CD4-positive, CD25-positive, alpha-beta regulatory T cell (primary cell): ENCODE measurements around the gene MEGF11. TPM values are rescaled to one million over a fixed set of nuclear protein-coding genes. Genes with fewer than 3 reads are reported as not detected.

Experiments
- ATAC-seq, 2 donors: fragments of 150-1000 bp; cut with Tn5 transposase; one replicate each; pipeline ENCODE4 v1.10.0; 2021; ENCODE audit warnings: low read depth in 2 of 2, moderate number of reproducible peaks in 2 of 2, moderate library complexity in 1 of 2
- DNase-seq, 3 donors: peaks; one replicate each; pipeline versions ENCODE4 v3.0.0 to v3.0.0-alpha.2; 2012 to 2022; ENCODE audit warnings: mixed read lengths in 1 of 3
- H3K27ac ChIP-seq: one replicate; pipeline ENCODE4 v1.7.0; 2013; ENCODE audit warnings: mild to moderate bottlenecking, low read length; ENCODE audit not compliant: insufficient read depth, poor library complexity, severe bottlenecking
- H3K27me3 ChIP-seq: one replicate; pipeline ENCODE4 v1.7.0; 2013; ENCODE audit warnings: low read length; ENCODE audit not compliant: control insufficient read depth, insufficient read depth
- H3K36me3 ChIP-seq: one replicate; pipeline ENCODE4 v1.7.0; 2013; ENCODE audit warnings: mild to moderate bottlenecking, low read length, moderate library complexity; ENCODE audit not compliant: control insufficient read depth, insufficient read depth
- H3K4me1 ChIP-seq: 2 replicates; pipeline ENCODE4 v1.7.0; 2013; ENCODE audit warnings: mild to moderate bottlenecking, low read length; ENCODE audit not compliant: insufficient read depth, control insufficient read depth, poor library complexity, severe bottlenecking
- H3K4me3 ChIP-seq: one replicate; pipeline ENCODE4 v1.7.0; 2013; ENCODE audit warnings: low read depth, mild to moderate bottlenecking, low read length, moderate library complexity
- H3K9me3 ChIP-seq, 2 experiments: 1 replicate in 1 of 2; 2 replicates in 1 of 2; pipeline ENCODE4 v1.7.0; 2013; ENCODE audit warnings: low read length in 2 of 2, mild to moderate bottlenecking in 1 of 2, moderate library complexity in 1 of 2; ENCODE audit not compliant: control insufficient read depth in 2 of 2
- H3K27ac Mint-ChIP-seq, 3 donors: one replicate each; pipeline ENCODE4 v1.8.0; 2020 to 2022; ENCODE audit warnings: mild to moderate bottlenecking in 3 of 3, mixed read lengths in 3 of 3, moderate library complexity in 2 of 3
- H3K27me3 Mint-ChIP-seq: one replicate; pipeline ENCODE4 v1.8.0; 2022; ENCODE audit warnings: mild to moderate bottlenecking, mixed read lengths
- H3K36me3 Mint-ChIP-seq: one replicate; pipeline ENCODE4 v1.8.0; 2020; ENCODE audit warnings: mixed read lengths
- H3K4me1 Mint-ChIP-seq, 4 donors: one replicate each; pipeline ENCODE4 v1.8.0; 2020 to 2022; ENCODE audit warnings: mixed read lengths in 4 of 4, mild to moderate bottlenecking in 1 of 4
- H3K4me3 Mint-ChIP-seq, 4 donors: one replicate each; pipeline ENCODE4 v1.8.0; 2020 to 2022; ENCODE audit warnings: mild to moderate bottlenecking in 4 of 4, mixed read lengths in 4 of 4, moderate library complexity in 3 of 4
- H3K9me3 Mint-ChIP-seq, 7 donors: one replicate each; pipeline ENCODE4 v1.8.0; 2020 to 2022; ENCODE audit warnings: mixed read lengths in 7 of 7, mild to moderate bottlenecking in 3 of 7, moderate library complexity in 2 of 7
- polyA plus RNA-seq, 4 donors: library from polyadenylated mRNA; unstranded; fragments of 300-500 nt; fragmentation: Illumina TruSeq; gene quantifications; one replicate each; pipeline ENCODE4 v1.2.3, GENCODE V29; 2021
- total RNA-seq: library from RNA; stranded (reverse); gene quantifications from one replicate; pipeline ENCODE4 v1.2.3, GENCODE V29; 2022

MEGF11 gene
- total and polyA plus RNA-seq, 5 donors from 2014 or later, result 0.02 to 0.29 (median 0.21) TPM; not detected in 2

DNA sequence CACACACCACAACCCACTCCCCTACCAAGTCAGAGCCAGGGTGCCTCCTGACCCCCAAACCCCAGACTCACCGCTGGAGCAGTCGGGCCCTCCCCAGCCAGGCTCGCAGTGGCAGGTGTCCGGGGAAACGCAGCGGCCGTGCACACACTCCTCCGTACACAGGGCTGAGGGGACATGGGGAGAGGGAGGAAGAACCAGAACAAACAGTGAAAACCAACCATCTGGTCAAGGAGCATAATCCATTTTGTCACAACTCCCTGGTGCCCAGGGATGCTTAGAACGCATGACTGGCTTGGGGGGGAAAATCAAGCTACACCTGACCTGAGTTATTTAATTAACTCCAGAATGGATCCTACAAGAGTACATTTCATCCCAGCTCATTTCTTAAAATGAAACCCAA, 159.2 kb downstream of the MEGF11 start:
- H3K27me3 Mint-ChIP-seq, result peaks cover 24% of the 10 kb centered on the region
- Histone ChIP-seq H3K4me1 (no peaks in the 10 kb centered on the region), H3K27ac (no peak overlapping the region), H3K27me3 (peaks cover 3% of the 10 kb centered on the region), H3K4me3 (no peak overlapping the region), H3K9me3 (no peaks in the 10 kb centered on the region), H3K36me3 (no peaks in the 10 kb centered on the region)
- no peak overlapping the region for H3K4me3 Mint-ChIP-seq
- ATAC-seq (no peak), DNase-seq (no peak)
- H3K27ac Mint-ChIP-seq, result no peak overlapping the region
- peaks cover 0 to 1% (median 0%) of the 10 kb centered on the region in 7 donors for H3K9me3 Mint-ChIP-seq
- no peaks in the 10 kb centered on the region for H3K4me1 Mint-ChIP-seq
- no peaks in the 10 kb centered on the region for H3K36me3 Mint-ChIP-seq

DNA sequence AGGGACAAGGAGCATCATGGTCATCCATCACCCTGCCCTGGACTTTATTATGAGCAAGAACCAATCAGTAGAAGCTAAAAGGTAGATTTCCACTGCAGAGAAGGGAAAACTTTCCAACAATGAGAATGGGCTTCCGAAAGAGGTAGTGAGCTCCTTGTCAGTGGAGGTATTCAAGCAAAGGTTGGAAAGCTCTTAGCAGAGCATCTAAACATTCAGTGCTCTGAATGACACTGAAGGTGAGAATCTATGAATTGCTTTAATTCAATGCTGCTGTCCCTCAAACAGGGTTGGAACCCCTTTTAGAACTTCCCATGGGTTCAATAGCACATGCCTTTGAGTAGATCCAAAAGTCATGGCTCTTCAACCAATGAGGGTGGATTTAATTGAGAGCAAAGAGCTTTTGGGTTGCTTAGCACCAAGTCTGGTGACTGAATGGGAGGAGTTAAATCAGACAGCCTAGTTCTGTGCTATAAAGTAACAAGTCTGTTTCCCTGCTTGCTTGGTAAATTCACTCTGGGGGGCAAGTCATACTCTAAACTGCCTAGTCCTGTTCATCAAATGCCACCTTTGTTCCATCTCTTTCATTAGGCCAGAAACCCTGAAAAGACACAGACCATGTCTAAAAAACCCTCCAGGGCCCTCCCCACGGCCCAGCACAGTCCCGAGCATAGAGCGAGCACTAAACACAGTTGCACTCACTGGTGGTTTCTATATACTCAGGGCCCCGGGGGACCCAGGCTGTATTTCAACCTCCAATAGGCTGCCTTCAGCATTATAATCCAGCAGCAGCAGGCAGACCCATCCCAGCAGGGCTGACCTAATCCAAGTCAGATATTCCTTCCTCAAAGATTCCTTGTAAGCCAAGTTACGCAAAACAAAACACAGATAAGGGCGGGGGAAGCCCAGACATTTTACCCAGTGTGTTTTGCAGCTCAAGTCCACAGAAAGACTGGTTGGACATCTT, 161.2 kb downstream of the MEGF11 start:
- H3K9me3 Mint-ChIP-seq, result peaks cover 0 to 1% (median 0%) of the 10 kb centered on the region in 7 donors
- no peak overlapping the region for H3K4me3 ChIP-seq
- no peaks in the 10 kb centered on the region for H3K27me3 ChIP-seq
- no peaks in the 10 kb centered on the region for H3K4me1 Mint-ChIP-seq
- no peak overlapping the region for H3K27ac ChIP-seq
- no peaks in the 10 kb centered on the region for H3K36me3 Mint-ChIP-seq
- peaks cover 20% of the 10 kb centered on the region for H3K27me3 Mint-ChIP-seq
- no peak overlapping the region for H3K27ac Mint-ChIP-seq
- no peak overlapping the region for H3K4me3 Mint-ChIP-seq
- H3K9me3 ChIP-seq, result no peaks in the 10 kb centered on the region
- no peaks in the 10 kb centered on the region for H3K36me3 ChIP-seq
- ATAC-seq (no peak), DNase-seq (no peak)
- no peaks in the 10 kb centered on the region for H3K4me1 ChIP-seq

DNA sequence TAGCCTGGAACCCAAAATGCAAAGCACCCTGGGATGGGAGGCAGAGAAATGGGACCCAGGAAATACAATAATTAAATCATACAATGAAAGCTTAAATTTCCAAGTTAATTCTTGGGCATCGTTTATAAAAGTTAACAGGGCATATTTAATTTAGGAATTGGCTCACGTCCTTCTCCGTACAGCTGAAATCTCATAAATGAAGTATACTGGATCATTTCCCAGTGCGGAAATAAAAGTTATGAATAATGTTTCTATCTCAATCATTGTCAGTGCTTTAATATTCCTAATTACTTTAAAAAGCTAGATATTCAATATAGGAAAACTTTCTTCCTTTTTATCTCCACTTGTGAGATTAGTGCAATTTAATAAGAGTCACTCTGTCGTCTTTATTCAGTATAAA, 164.0 kb downstream of the MEGF11 start:
- ATAC-seq, result no peak

GRCh38 chr15:66089049-66089448, 164.5 kb downstream of the MEGF11 start:
- Mint-ChIP-seq H3K27ac (no peak overlapping the region), H3K4me3 (no peak overlapping the region), H3K27me3 (peaks cover 23% of the 10 kb centered on the region), H3K36me3 (no peaks in the 10 kb centered on the region), H3K4me1 (no peaks in the 10 kb centered on the region), H3K9me3 (peaks cover 0 to 7% (median 0%) of the 10 kb centered on the region in 7 donors)
- DNase-seq (no peak), ATAC-seq (no peak)
- H3K4me3 ChIP-seq, result no peak overlapping the region
- no peaks in the 10 kb centered on the region for H3K4me1 ChIP-seq
- H3K9me3 ChIP-seq, result no peaks in the 10 kb centered on the region
- H3K27me3 ChIP-seq, result peaks cover under 1% of the 10 kb centered on the region
- H3K36me3 ChIP-seq, result no peaks in the 10 kb centered on the region
- no peak overlapping the region for H3K27ac ChIP-seq

More for the DNA sequence above, 164.0 kb downstream of the MEGF11 start:
- DNase-seq, result no peak
- H3K27me3 ChIP-seq, result no peaks in the 10 kb centered on the region
- H3K4me1 ChIP-seq, result no peaks in the 10 kb centered on the region
- H3K9me3 ChIP-seq, result no peaks in the 10 kb centered on the region
- H3K27me3 Mint-ChIP-seq, result peaks cover 25% of the 10 kb centered on the region
- H3K4me3 ChIP-seq, result no peak overlapping the region
- no peak overlapping the region for H3K27ac Mint-ChIP-seq
- no peak overlapping the region for H3K4me3 Mint-ChIP-seq
- H3K27ac ChIP-seq, result no peak overlapping the region
- H3K4me1 Mint-ChIP-seq, result no peaks in the 10 kb centered on the region
- no peaks in the 10 kb centered on the region for H3K36me3 Mint-ChIP-seq
- H3K36me3 ChIP-seq, result no peaks in the 10 kb centered on the region
- H3K9me3 Mint-ChIP-seq, result peaks cover 0 to 3% (median 0%) of the 10 kb centered on the region in 7 donors

GRCh38 chr15:66085128-66085527, 168.4 kb downstream of the MEGF11 start:
- no peaks in the 10 kb centered on the region for H3K36me3 Mint-ChIP-seq
- H3K4me3 ChIP-seq, result no peak overlapping the region
- H3K36me3 ChIP-seq, result no peaks in the 10 kb centered on the region
- H3K27ac Mint-ChIP-seq, result no peak overlapping the region
- H3K9me3 Mint-ChIP-seq, result peaks cover 0 to 9% (median 0%) of the 10 kb centered on the region in 7 donors
- no peak overlapping the region for H3K27ac ChIP-seq
- H3K27me3 ChIP-seq, result peaks cover 4% of the 10 kb centered on the region
- ATAC-seq, result no peak
- H3K4me3 Mint-ChIP-seq, result no peak overlapping the region
- peak in 1 of 3 donors; percentile 17 for DNase-seq
- H3K27me3 Mint-ChIP-seq, result peaks cover 9% of the 10 kb centered on the region
- H3K4me1 ChIP-seq, result no peaks in the 10 kb centered on the region
- no peaks in the 10 kb centered on the region for H3K9me3 ChIP-seq
- no peaks in the 10 kb centered on the region for H3K4me1 Mint-ChIP-seq

DNA sequence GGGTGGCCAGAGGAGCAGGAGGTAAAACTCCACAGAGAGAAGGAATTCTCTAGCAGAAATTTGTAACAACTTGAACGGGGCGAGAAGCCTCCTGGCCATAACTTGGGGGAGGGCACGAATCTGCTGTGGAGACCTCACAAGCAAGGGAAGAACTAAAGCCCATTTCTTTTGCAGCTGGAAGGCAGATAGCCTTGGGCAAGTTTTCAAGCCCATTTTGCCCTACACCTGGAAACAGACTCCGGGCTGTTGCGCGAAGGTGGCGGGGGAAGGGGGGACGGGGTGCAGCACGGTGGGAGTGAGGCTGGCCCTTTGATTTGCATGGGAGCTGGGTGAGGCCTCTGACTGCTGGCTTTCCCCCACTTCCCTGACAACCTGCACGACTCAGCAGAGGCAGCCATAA, 168.8 kb downstream of the MEGF11 start:
- H3K4me1 ChIP-seq, result no peaks in the 10 kb centered on the region
- Mint-ChIP-seq H3K27ac (no peak overlapping the region), H3K4me1 (no peaks in the 10 kb centered on the region), H3K36me3 (no peaks in the 10 kb centered on the region), H3K27me3 (peaks cover 9% of the 10 kb centered on the region), H3K9me3 (peaks cover 0 to 9% (median 0%) of the 10 kb centered on the region in 7 donors), H3K4me3 (no peak overlapping the region)
- ATAC-seq (no peak), DNase-seq (no peak)
- H3K4me3 ChIP-seq, result no peak overlapping the region
- no peaks in the 10 kb centered on the region for H3K36me3 ChIP-seq
- no peak overlapping the region for H3K27ac ChIP-seq
- H3K27me3 ChIP-seq, result peaks cover 4% of the 10 kb centered on the region
- no peaks in the 10 kb centered on the region for H3K9me3 ChIP-seq

GRCh38 chr15:66080717-66081398, 172.7 kb downstream of the MEGF11 start:
- Histone ChIP-seq H3K36me3 (no peaks in the 10 kb centered on the region), H3K27me3 (peaks cover 6% of the 10 kb centered on the region), H3K4me3 (no peak overlapping the region), H3K4me1 (no peaks in the 10 kb centered on the region), H3K9me3 (no peaks in the 10 kb centered on the region), H3K27ac (no peak overlapping the region)
- Mint-ChIP-seq H3K4me1 (no peaks in the 10 kb centered on the region), H3K36me3 (no peaks in the 10 kb centered on the region), H3K27me3 (peaks cover 12% of the 10 kb centered on the region), H3K4me3 (no peak overlapping the region), H3K9me3 (peaks cover 0 to 9% (median 0%) of the 10 kb centered on the region in 7 donors), H3K27ac (no peak overlapping the region)
- DNase-seq, result no peak
- ATAC-seq, result no peak
